Measurements from ENCODE around the gene SEPTIN12.

GRCh38 chr16:4753227-4753626 is 34.9 kb downstream of the SEPTIN12 start:
- TF ChIP-seq GATA3 (IDR thresholded peaks at IDR 0.05; ENCODE audit: low read depth, low read length) (no peak), GATA2 (IDR thresholded peaks at IDR 0.05; ENCODE audit: low read depth, low read length) (no peak)
